ENCODE measurements around the gene LHPP.

GRCh38 chr10:124595143-124595883, 133.7 kb downstream of the LHPP start:
- TF ChIP-seq POLR2A (IDR thresholded peaks at IDR 0.05; ENCODE audit: low read depth, low read length) (no peak), POLR2AphosphoS5 (IDR thresholded peaks at IDR 0.05; ENCODE audit: low read depth, low read length) (no peak)
